OCI-LY1 (cell line): ENCODE data around the gene TMEM200B.

Experiments used
- CTCF ChIP-seq: fragments of 200-600 bp; sonication (generic), shearing (Covaris generic); IDR thresholded peaks from 2 replicates; pipeline ENCODE4 v1.5.1; 2017; ENCODE audit warnings: mild to moderate bottlenecking, antibody characterized with exemption, low read length, moderate library complexity, mixed read lengths
- EZH2 ChIP-seq: fragments of 200-600 bp; sonication (generic), shearing (Covaris generic); IDR thresholded peaks from 2 replicates; pipeline ENCODE4 v1.8.0; 2017; ENCODE audit warnings: borderline replicate concordance, mixed run types, mild to moderate bottlenecking, antibody characterized with exemption, low read length, moderate library complexity, mixed read lengths

GRCh38 chr1:29162025-29162424 is 38.3 kb upstream of the TMEM200B start:
- TF ChIP-seq CTCF (no peak), EZH2 (no peak)
